NCI-H1694 (cell line): ENCODE results near the gene CALD1.

ENCODE experiments used
- DNase-seq: peaks from one replicate; lab custom pipeline; 2025; lab: John Stamatoyannopoulos, UW

The CALD1 gene

DNA sequence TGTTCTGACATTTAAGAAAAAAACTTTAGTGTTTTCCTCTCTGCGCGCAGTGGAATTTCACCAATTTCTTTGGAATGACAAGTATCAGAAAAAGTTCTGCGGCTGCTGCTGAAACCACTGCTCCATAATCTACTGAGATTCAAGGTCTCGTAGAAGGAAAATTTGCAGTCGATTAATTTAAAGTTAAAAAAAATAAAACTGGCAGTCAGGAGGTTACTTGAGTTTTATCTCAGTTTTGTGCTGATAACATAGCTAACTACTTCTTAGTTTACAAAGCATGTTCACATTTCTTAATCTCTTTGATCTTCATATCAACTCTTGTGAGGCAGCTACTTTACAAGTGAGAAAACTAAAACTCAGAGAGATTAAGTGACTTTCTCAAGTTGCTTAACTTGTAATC, 18.2 kb upstream of the CALD1 start:
- DNase-seq = no peak

GRCh38 chr7:134763960-134764359, 15.5 kb upstream of the CALD1 start:
- DNase-seq = no peak

DNA sequence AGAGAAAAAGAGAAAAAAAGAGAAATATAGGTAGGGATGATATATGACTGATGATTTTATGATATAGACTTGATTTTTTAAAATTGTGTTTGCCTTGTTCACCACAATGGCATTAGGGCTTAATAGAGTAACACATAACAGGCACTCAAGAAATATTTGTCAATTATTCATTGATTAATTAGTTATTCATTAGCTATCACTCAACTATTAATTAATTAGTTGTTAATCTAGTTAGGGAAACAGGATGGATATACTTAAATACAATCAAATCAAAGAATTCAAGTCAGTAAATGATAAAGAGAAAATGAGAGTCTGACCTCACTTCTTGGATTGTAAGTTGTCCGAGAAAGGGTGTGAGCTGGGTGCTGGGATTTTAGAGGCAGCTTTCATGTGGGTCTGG, 15.1 kb upstream of the CALD1 start:
- no peak for DNase-seq

DNA sequence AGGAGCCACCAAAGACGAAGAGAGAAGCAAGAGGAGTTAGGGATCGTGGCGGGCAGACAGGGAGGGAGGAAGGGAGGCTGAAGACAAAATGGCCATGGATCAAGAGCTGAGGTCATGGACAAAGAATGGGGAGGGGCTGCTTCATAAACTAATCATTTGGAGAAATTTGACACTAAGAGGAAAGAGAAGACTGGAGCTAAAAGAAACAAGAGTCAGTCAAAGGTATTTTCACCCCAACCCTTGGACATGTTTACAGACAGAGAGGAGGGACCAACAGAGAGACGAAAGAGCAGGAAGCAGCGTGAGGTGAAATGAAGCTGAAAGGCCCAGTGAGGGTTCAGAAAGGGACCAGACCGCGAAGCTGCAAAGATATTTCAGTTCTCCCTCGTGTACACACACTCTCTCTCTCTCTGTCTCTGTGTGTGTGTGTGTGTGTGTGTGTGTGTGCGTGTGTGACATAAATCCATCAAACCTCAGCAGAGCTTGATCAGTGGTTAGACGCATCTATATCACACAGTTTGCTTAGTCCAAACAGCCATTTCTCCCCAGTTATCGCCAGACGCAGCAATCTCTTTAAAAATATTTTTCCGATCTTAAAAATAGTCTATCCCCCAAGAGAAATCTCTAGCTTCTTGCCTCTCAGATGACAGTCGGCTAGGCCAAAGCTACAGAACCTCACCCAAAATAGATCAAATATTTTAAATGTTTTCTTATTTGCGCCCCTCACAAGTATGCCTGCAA, 12.5 kb upstream of the CALD1 start:
- DNase-seq = no peak

DNA sequence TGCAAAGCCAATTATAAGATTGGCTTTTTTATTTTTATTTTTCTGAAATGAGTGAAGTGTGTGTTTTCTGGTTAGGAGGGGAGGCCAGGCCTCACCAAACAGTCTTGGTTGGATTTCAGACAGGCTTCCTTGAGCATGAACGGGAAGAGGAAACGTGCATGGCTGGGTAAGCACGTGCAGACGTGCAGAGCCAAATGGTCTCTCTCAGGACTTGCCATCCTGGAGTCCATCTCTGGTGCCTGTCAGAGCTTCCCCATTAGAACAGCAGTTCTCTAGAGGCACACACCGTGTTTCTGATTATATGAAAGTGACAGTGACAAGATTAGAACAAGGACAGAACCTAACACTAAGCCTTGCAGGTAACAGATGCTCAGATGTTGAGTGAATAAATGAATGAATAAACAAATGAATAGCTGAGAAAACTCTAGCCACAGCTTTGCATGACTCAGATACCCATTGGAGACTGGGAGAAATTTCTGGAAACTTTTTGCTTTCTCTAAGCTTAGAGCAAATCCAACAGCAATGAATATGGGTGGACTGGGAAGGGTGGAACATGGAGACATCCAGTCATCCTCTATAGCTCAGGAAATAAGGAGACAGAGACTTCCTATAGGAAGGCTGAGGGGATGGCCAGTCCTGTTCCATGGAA, 11.8 kb upstream of the CALD1 start:
- DNase-seq = no peak

GRCh38 chr7:134768243-134768642, 11.2 kb upstream of the CALD1 start:
- DNase-seq = no peak

DNA sequence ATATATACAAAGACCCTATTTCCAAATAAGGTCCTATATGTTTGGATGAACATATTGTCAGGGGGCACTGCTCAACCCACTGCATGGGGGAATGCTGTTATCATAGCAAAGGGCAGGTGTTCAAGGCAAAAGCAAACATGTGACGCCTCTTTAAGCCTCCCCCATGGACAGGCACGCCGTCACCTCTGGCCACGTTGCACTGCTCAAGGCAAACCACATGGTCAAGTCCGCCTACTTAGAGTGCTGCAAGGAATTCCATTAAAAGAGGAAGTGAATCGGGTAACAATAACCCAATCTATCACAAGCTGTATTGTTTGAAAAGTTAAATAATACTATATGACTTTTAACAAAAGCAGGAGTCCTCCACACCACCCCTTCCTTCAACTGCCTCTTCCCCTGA, 8.8 kb upstream of the CALD1 start:
- DNase-seq = no peak

GRCh38 chr7:134771111-134771510, 8.3 kb upstream of the CALD1 start:
- DNase-seq = no peak

- no peak for DNase-seq
Measured at GRCh38 chr7:134771889-134772288, 7.5 kb upstream of the CALD1 start.

GRCh38 chr7:134772401-134772800, 7.0 kb upstream of the CALD1 start:
- DNase-seq = no peak

- no peak for DNase-seq
Measured at GRCh38 chr7:134773164-134773563, 6.3 kb upstream of the CALD1 start.

- no peak for DNase-seq
Measured at GRCh38 chr7:134774119-134774518, 5.3 kb upstream of the CALD1 start.

DNA sequence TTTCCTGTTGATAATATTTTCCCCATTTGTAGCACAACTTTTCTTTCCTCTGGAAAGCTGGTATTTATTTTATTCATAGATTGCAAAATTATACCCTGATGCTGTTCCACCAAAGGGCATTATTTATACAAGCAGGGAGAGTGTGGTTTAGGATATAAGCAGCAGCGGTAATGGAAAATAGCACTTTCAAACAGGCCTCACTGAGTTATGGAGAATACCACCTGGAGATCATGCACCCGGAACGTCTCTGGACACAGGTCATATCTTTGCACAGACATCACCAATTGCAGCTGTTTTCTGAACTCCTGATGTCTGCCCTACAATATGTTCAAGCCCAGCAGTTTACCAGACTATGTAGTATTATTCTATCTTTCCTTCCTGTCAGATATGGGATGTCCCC, 2.0 kb upstream of the CALD1 start:
- no peak for DNase-seq

DNA sequence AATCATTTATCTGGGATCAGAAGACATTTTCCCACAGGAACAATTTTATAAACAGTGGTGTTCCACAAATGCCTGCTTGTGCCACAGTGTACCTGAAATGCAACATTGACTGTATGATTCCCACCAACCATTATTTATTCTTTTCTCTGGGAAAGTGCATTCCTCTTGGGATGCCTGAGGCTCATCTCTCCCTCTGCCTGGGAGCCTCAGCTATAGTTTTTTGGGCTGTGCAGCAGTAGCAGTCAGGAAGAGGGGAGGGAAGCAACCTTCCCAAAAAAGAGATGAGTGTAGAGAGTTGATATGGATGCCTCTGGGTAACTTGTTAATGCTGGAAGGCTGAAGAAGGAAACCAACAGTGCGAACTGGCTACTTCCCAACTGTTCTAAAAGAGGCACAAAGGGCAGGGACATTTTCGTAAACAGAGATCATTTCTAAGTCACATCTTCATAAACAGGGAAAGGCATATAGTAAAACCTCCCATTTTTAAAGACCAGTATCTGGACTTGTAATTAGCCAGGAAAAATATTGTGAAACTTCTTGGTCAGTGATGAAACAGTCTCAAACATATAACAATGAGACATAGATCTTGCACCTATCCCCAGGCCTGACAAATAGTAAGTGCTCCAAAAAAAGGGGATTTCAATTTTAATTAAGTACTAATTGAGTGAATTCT, 1.4 kb upstream of the CALD1 start:
- DNase-seq = no peak

GRCh38 chr7:134779741-134780065, 269 bp downstream of the CALD1 start:
- no peak for DNase-seq

DNA sequence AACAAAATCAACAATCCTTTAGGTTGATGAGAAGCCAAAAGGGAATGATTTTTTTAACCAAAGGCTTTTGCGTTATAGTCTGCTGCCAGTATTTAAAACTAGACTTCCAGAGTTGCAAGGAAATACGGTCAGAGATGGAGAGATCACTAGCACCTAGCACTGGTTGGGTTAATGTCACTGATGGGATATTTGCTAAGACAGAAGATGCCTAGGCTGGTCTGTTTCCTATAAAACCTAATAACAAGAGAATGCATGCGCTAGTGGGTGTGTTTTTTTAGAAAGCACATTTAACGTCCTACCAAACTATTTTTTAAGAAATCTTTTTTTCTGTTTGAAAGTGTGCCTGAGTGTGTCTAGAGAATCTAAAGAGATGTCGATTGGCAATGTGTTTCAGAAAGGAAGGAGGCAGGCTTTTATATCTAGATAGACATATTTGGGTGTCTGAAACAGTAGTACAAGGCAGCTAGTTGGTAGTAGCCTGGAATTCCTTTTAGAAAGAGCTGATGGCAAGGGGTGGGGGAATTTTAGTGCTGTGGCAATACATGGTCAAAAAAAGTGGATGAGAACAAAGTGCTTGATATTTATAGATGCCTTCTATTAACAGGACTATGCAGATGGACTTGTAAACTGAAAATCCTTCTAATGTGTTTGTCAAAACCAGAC, 863 bp downstream of the CALD1 start:
- DNase-seq = no peak

GRCh38 chr7:134781171-134781570, 1.7 kb downstream of the CALD1 start:
- no peak for DNase-seq

DNA sequence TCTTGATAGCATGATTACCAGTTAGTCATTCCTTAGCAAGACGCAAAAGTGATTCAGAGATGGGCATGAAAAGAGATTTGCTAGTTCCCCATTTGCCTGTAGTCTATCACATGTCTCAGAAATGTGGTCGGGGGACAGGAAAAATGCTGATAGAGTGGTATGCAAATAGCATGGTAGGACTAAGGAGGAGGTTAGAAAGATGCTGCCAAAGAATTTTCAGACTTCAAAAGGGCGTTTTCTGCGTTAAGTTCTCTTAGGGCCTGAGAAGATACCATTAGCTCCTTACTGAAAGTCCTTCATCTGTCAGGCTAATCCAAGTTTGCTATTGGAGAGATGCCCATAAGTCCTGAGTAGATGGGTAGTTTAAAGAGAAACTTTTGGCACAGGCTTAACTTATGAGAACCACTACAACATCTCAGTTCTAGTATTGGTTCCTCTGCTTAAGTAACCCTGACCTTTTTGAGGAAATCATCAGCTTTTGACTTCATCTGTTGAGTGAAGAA, 2.7 kb downstream of the CALD1 start:
- no peak for DNase-seq

DNA sequence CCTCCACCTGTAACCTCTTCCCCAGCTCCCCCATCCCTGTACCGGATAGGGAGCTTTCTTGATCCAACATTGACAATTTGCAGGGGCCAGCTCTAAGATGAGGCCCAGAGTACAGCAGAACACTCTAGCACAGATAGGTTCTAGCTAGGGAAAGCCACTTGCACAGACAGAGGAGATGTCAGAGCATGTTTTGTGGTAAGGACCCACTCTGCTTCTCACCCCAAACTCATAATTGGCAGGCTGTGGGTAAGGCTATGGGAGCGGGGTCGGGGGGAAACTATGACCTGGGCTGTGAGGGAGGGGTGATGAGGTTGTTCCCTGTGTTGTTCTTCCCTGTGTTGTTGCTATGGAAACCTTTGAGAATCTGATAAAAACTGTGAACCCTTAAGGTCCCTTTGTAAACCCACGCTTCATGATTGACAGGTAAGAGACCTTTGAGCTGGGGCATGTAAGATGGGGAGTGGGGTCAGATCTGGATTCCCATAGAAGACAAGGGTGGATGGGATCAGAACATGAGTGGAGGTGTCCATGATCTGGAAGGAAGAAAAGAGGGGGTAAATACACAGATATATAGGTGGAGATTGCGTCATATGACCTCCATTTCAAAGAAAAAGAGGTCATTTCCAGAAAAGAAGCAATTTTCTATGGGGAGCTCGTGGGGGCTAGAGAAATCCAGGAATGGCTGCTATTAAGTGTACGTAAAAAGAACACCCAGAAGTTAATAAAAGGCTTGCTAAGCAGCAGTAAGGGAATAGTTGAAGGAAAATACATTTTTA, 4.0 kb downstream of the CALD1 start:
- DNase-seq = no peak

DNA sequence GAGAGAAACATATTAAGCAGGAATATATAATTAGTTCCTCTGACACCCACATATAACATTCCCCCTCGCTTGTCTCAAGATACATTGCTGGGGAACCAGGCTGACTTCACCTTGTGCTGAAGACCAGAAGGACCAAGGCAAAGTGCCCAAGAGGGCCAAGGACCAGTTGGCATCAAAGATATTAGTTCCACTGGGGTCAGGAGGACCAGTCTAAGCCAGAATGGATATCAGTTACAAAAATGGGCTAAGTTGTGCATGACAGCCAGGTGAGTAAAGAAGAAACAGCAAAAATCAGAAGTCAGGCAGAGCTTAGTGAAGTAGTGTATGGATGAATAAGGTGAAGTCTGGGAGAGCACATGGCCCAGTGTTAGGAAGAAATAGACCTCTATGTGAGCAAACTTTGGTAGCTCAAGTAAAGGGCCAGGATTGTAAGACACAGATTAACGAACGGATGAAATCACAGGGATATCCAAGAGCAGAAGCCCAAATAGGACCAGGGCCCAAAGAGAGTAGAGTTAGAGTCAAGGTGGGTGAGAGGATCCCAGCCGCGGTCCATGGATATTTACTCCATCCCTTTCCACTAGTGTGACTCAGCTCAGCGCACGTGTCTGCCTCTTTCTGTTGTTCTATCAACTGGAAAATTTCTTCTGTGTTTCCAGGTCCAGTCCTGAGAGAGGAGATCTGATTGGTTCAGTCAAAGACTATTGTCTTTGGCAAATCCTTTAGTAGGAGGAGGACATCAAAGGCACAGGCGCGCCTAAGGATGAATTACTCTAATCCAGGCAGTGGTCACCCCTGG, 5.0 kb downstream of the CALD1 start:
- no peak for DNase-seq

DNA sequence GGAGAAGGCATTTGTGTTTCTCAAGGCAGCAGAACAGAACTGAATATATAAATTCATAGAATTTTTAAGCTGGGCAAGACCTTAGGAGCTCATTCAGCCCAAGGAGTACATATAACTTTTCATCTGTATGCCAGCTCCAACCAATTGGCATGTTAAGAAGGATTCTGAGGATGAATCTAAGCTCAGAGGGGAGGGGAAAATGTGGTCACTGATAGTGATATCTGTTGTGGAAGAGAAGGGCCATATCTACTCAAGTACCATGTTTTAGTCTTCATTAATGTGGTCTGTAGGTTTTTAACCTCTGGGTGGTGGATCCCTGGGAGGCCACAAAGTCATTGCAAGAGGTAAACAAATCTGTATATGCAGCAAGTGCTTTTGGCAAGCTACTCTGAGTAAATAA, 6.4 kb downstream of the CALD1 start:
- DNase-seq = no peak
